Measurements from ENCODE around the gene DOCK9.

GRCh38 chr13:98922306-98922705 lies 55.6 kb downstream of the DOCK9 start:
- TF ChIP-seq CTCF (IDR thresholded peaks at IDR 0.05; ENCODE audit: low read length) (no peak), EZH2 (IDR thresholded peaks at IDR 0.05; ENCODE audit: borderline replicate concordance, low read length) (no peak)
